Breast epithelium (tissue), 4 donors: ENCODE data around the gene EDN3. TPM values are rescaled to one million over a fixed set of nuclear protein-coding genes. Genes with fewer than 3 reads are reported as not detected.

Experiments used
- DNase-seq, 2 donors: peaks; one replicate each; pipeline ENCODE4 v3.0.0-alpha.2; 2019; ENCODE audit warnings: low spot score in 2 of 2
- H3K27ac ChIP-seq, 2 donors: fragments of 200-600 bp; sonication (generic) in 1 of 2; one replicate each; pipeline ENCODE4 v1.5.1; 2016 to 2019; ENCODE audit warnings: mild to moderate bottlenecking in 1 of 2
- H3K27me3 ChIP-seq, 2 donors: fragments of 200-600 bp; sonication (generic) in 1 of 2; one replicate each; pipeline versions ENCODE4 v1.5.1 to v1.6.0; 2017 to 2019; ENCODE audit warnings: control low read depth in 1 of 2, mild to moderate bottlenecking in 1 of 2
- H3K36me3 ChIP-seq: fragments of 200-600 bp; one replicate; pipeline ENCODE4 v1.5.1; 2019
- H3K4me1 ChIP-seq, 2 donors: fragments of 200-600 bp; sonication (generic); one replicate each; pipeline ENCODE4 v1.5.1; 2016 to 2019; ENCODE audit warnings: control low read depth in 1 of 2
- H3K4me3 ChIP-seq, 3 donors: fragments of 200-600 bp; sonication (generic); 1 replicate in 2 of 3; 2 replicates in 1 of 3; pipeline ENCODE4 v1.5.1; 2016 to 2019; ENCODE audit warnings: mild to moderate bottlenecking in 3 of 3, moderate library complexity in 2 of 3
- H3K9me3 ChIP-seq, 2 donors: fragments of 200-600 bp; sonication (generic) in 1 of 2; one replicate each; pipeline ENCODE4 v1.5.1; 2016 to 2019; ENCODE audit warnings: control low read depth in 1 of 2
- POLR2A ChIP-seq: fragments of 450-650 bp; IDR thresholded peaks from one replicate; pipeline ENCODE4 v1.6.1; 2016; ENCODE audit warnings: antibody characterized with exemption, mild to moderate bottlenecking, moderate library complexity
- POLR2AphosphoS5 ChIP-seq, 3 donors: sonication (generic); formaldehyde crosslinking; IDR thresholded peaks; one replicate each; pipeline ENCODE4 v1.6.1; 2017; ENCODE audit warnings: antibody characterized with exemption in 3 of 3
- intact Hi-C: fragments of 100-400 bp; cut with DNase I; formaldehyde crosslinking; loops from one replicate; pipeline ENCODE4 v1.15.1; 2023; ENCODE audit warnings: low total_unique reads
- total RNA-seq, 3 donors: library from RNA; depleted of rRNA; stranded (reverse); fragments of >200 nt; gene quantifications; one replicate each; pipeline ENCODE4 v1.1.0, GENCODE V29; 2016
- TF ChIP-seq, protein P1 (sequence below), 3 donors: fragments of 450-650 bp; IDR thresholded peaks; one replicate each; pipeline ENCODE4 v1.5.1; 2016 to 2017; ENCODE audit warnings: antibody characterized with exemption in 3 of 3, mild to moderate bottlenecking in 3 of 3, moderate library complexity in 3 of 3

EDN3 gene
- total RNA-seq, 3 donors from 2014 or later, result 0.96 to 12.1 (median 6.9) TPM

DNA sequence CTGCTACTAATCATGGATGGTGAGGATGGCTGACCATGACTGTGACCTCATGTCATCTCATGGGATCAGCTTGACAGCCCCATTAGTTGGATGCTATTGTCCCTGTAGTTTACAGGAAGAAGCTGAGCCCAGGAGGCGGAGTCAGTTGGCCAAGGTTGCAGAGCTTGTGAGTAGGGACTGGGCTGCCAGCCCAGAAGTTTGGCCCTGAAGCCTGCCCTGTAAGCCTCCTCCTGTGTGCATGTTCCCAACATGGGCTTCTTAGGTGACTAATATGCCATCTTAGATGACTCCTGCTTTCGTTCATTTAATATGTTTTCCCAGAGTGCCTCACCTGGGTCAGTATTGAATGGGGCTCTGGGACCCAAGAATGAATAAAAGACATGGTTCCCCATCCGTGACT lies 6.9 kb downstream of the EDN3 start:
- Histone ChIP-seq H3K4me1 (no peaks in the 10 kb centered on the region), H3K36me3 (no peaks in the 10 kb centered on the region), H3K27ac (no peak overlapping the region), H3K4me3 (no peak overlapping the region), H3K27me3 (peaks cover 0 to 5% of the 10 kb centered on the region in 2 donors), H3K9me3 (no peaks in the 10 kb centered on the region)
- no peak for DNase-seq
- TF ChIP-seq, protein P1, sequence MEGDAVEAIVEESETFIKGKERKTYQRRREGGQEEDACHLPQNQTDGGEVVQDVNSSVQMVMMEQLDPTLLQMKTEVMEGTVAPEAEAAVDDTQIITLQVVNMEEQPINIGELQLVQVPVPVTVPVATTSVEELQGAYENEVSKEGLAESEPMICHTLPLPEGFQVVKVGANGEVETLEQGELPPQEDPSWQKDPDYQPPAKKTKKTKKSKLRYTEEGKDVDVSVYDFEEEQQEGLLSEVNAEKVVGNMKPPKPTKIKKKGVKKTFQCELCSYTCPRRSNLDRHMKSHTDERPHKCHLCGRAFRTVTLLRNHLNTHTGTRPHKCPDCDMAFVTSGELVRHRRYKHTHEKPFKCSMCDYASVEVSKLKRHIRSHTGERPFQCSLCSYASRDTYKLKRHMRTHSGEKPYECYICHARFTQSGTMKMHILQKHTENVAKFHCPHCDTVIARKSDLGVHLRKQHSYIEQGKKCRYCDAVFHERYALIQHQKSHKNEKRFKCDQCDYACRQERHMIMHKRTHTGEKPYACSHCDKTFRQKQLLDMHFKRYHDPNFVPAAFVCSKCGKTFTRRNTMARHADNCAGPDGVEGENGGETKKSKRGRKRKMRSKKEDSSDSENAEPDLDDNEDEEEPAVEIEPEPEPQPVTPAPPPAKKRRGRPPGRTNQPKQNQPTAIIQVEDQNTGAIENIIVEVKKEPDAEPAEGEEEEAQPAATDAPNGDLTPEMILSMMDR (IDR thresholded peaks at IDR 0.05), result no peak
- TF ChIP-seq POLR2A (no peak), POLR2AphosphoS5 (IDR thresholded peaks at IDR 0.05) (no peak)
- intact Hi-C loops, result no loop called here

- H3K4me3 ChIP-seq, result no peak overlapping the region
- intact Hi-C loops, result no loop called here
- H3K4me1 ChIP-seq, result no peaks in the 10 kb centered on the region
- no peaks in the 10 kb centered on the region for H3K36me3 ChIP-seq
- DNase-seq, result no peak
- H3K9me3 ChIP-seq, result no peaks in the 10 kb centered on the region
- no peak overlapping the region for H3K27ac ChIP-seq
- H3K27me3 ChIP-seq, result peaks cover 0 to 5% of the 10 kb centered on the region in 2 donors
- TF ChIP-seq POLR2AphosphoS5 (IDR thresholded peaks at IDR 0.05) (no peak), POLR2A (no peak)
- TF ChIP-seq, protein P1 (IDR thresholded peaks at IDR 0.05), result no peak
These were observed 8.2 kb downstream of the EDN3 start for GRCh38 chr20:59308493-59309201.

DNA sequence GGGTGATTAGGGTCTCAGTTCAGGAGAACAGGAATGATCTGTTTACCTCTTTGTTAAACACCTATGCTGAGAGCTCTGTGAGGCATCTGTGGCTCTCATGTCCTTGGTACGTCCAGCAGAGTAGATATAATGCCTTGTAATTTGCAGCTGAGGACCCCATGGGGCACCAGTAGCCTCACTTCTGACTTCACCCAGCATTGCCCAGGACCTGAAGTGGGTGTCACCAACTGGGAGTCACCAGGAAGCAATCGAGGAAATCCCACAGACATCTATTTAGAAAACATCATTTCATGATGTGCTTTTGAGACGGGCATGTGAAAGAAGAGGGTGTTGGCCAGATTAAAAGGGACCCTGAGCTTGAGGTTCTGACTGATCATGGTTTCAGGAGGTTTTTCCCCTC lies 8.8 kb downstream of the EDN3 start:
- no peaks in the 10 kb centered on the region for H3K36me3 ChIP-seq
- no peaks in the 10 kb centered on the region for H3K9me3 ChIP-seq
- no peak overlapping the region for H3K27ac ChIP-seq
- TF ChIP-seq, protein P1 (IDR thresholded peaks at IDR 0.05), result no peak
- TF ChIP-seq POLR2A, result no peak
- TF ChIP-seq POLR2AphosphoS5 (IDR thresholded peaks at IDR 0.05), result no peak
- no peaks in the 10 kb centered on the region for H3K4me1 ChIP-seq
- DNase-seq, result no peak
- intact Hi-C loops, result no loop called here
- no peak overlapping the region for H3K4me3 ChIP-seq
- H3K27me3 ChIP-seq, result peaks cover 0 to 5% of the 10 kb centered on the region in 2 donors

GRCh38 chr20:59314997-59315396 lies 14.6 kb downstream of the EDN3 start:
- no peaks in the 10 kb centered on the region for H3K27me3 ChIP-seq
- no peak overlapping the region for H3K27ac ChIP-seq
- H3K4me3 ChIP-seq, result no peak overlapping the region
- no peaks in the 10 kb centered on the region for H3K36me3 ChIP-seq
- H3K4me1 ChIP-seq, result no peaks in the 10 kb centered on the region
- TF ChIP-seq POLR2A, result no peak
- TF ChIP-seq, protein P1 (IDR thresholded peaks at IDR 0.05), result no peak
- no peak for TF ChIP-seq POLR2AphosphoS5 (IDR thresholded peaks at IDR 0.05)
- H3K9me3 ChIP-seq, result no peaks in the 10 kb centered on the region
- intact Hi-C loops, result no loop called here
- no peak for DNase-seq

DNA sequence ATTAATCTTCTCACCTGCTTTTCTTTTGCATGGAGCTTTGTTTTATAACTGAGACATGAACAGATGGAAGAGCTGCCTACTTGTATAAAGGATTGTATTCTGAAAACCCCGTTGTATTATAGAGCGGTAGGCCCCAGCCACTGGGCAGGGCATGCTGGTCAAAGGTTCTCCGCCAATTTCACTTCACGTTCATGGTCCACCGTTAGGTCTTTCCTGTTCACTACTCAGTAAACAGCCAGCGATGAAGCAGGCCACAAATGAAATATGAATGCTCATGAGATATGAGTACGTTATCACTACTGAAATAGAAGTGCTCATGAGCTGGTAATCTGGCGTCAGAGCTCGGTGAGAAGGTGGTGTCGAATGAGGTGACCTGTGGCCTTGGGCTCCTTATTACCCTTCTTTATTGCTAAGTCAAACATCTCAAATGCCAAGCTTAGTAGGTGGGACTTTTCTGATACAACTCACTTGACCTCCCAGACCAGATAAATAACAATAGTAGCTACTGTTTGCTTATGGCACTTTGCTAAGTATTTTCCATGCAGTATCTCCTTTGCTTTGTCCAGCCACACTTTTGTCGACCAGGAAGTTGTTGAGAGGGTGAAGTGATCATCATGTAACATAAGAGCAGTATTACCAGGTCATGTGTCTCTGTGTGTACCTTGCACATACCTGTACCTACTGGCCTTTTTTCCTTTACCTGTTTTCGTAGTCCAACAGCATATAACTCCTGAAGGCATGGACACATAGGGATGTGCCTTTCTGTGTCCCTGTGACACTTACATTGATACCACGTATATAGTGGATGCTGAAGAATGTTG lies 16.7 kb downstream of the EDN3 start:
- Histone ChIP-seq H3K36me3 (no peaks in the 10 kb centered on the region), H3K9me3 (no peaks in the 10 kb centered on the region), H3K27me3 (no peaks in the 10 kb centered on the region), H3K27ac (no peak overlapping the region), H3K4me3 (no peak overlapping the region), H3K4me1 (no peaks in the 10 kb centered on the region)
- no peak for DNase-seq
- TF ChIP-seq POLR2AphosphoS5 (IDR thresholded peaks at IDR 0.05), result no peak
- no peak for TF ChIP-seq POLR2A
- TF ChIP-seq, protein P1 (IDR thresholded peaks at IDR 0.05), result no peak
- intact Hi-C loops, result no loop called here
